ENCODE data around the gene THAP11. TPM values are rescaled to one million over a fixed set of nuclear protein-coding genes. Genes with fewer than 3 reads are reported as not detected.

Gene THAP11
- total RNA-seq, 1 donor from 2014 or later = 24.9 TPM

DNA sequence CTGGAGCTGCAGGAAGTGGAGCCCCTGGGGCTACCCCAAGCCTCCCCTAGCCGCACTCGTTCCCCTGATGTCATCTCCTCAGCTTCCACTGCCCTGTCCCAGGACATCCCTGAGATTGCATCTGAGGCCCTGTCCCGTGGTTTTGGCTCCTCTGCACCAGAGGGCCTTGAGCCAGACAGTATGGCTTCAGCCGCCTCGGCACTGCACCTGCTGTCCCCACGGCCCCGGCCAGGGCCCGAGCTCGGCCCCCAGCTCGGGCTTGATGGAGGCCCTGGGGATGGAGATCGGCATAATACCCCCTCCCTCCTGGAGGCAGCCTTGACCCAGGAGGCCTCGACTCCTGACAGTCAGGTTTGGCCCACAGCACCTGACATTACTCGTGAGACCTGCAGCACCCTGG lies 38.5 kb downstream of the THAP11 start:
- POLR2A ChIA-PET = no interaction called here
- DNase-seq = no peak
- H3K4me3 Mint-ChIP-seq = no peak overlapping the region
- peaks cover 88% of the 10 kb centered on the region for H3K36me3 Mint-ChIP-seq (ENCODE audit: low read depth)
- no peaks in the 10 kb centered on the region for H3K9me3 Mint-ChIP-seq
- H3K27me3 Mint-ChIP-seq = no peaks in the 10 kb centered on the region
- peaks cover 5% of the 10 kb centered on the region for H3K4me1 Mint-ChIP-seq
- CTCF ChIA-PET = no interaction called here
- intact Hi-C loops (cut with micrococcal nuclease) = no loop called here
- no peak overlapping the region for H3K27ac Mint-ChIP-seq
- TF ChIP-seq, protein P1, sequence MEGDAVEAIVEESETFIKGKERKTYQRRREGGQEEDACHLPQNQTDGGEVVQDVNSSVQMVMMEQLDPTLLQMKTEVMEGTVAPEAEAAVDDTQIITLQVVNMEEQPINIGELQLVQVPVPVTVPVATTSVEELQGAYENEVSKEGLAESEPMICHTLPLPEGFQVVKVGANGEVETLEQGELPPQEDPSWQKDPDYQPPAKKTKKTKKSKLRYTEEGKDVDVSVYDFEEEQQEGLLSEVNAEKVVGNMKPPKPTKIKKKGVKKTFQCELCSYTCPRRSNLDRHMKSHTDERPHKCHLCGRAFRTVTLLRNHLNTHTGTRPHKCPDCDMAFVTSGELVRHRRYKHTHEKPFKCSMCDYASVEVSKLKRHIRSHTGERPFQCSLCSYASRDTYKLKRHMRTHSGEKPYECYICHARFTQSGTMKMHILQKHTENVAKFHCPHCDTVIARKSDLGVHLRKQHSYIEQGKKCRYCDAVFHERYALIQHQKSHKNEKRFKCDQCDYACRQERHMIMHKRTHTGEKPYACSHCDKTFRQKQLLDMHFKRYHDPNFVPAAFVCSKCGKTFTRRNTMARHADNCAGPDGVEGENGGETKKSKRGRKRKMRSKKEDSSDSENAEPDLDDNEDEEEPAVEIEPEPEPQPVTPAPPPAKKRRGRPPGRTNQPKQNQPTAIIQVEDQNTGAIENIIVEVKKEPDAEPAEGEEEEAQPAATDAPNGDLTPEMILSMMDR (IDR thresholded peaks at IDR 0.05) = no peak
- ATAC-seq (ENCODE audit: low read depth) = no peak

DNA sequence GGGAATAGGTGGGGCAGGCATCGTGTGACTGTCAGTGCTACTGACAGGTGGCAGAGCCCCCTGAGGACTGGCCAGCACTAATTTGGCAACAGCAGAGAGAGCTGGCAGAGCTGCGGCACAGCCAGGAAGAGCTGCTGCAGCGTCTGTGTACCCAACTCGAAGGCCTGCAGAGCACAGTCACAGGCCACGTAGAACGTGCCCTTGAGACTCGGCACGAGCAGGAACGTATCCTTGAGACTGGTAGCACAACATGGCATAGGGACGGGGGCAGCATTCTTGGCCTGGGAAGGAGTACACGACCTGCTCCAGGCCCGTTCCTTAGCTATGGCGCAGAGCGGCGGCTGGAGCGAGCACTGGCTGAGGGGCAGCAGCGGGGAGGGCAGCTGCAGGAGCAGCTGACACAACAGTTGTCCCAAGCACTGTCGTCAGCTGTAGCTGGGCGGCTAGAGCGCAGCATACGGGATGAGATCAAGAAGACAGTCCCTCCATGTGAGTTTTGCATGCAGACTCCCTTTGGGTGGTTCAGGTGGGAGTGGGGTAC lies 39.6 kb downstream of the THAP11 start:
- CTCF ChIA-PET = interaction anchor here (1.2 to 5.8 kb wide), 2 partner anchors 16 to 159 kb away, joined by 3 to 79 read pairs; no protein-coding TSS in a partner anchor
- H3K27ac Mint-ChIP-seq = no peak overlapping the region
- no peaks in the 10 kb centered on the region for H3K27me3 Mint-ChIP-seq
- no peak overlapping the region for H3K4me3 Mint-ChIP-seq
- TF ChIP-seq, protein P1 (IDR thresholded peaks at IDR 0.05) = no peak
- H3K36me3 Mint-ChIP-seq (ENCODE audit: low read depth) = peaks cover 85% of the 10 kb centered on the region
- POLR2A ChIA-PET = interaction anchor here (0.5 kb wide), 1 partner anchor 16 kb away, joined by 3 read pairs; no protein-coding TSS in a partner anchor
- ATAC-seq (ENCODE audit: low read depth) (no peak), DNase-seq (no peak)
- intact Hi-C loops (cut with micrococcal nuclease) = no loop called here
- no peaks in the 10 kb centered on the region for H3K9me3 Mint-ChIP-seq
- H3K4me1 Mint-ChIP-seq = no peaks in the 10 kb centered on the region

DNA sequence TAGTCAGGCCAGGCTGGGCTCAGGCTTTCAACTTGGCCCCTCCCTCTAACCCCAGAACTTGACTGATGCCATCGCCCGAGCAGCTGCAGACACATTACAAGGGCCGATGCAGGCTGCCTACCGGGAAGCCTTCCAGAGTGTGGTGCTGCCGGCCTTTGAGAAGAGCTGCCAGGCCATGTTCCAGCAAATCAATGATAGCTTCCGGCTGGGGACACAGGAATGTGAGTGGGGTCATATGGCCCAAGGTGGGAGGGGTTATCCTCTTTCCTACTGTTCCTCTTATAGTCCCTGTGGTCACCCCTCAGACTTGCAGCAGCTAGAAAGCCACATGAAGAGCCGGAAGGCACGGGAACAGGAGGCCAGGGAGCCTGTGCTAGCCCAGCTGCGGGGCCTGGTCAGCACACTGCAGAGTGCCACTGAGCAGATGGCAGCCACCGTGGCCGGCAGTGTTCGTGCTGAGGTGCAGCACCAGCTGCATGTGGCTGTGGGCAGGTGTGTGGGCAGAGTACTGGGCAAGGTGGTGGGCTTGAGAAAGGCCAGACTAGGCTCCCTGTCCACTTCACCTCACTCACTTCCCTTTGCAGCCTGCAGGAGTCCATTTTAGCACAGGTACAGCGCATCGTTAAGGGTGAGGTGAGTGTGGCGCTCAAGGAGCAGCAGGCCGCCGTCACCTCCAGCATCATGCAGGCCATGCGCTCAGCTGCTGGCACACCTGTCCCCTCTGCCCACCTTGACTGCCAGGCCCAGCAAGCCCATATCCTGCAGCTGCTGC lies 40.4 kb downstream of the THAP11 start:
- CTCF ChIA-PET = interaction anchor here (0.7 to 5.8 kb wide), 13 partner anchors 8 to 346 kb away, joined by 3 to 79 read pairs (median 4); no protein-coding TSS in a partner anchor
- intact Hi-C loops (cut with micrococcal nuclease) = loop anchor here (1.0 kb wide), 5 partner anchors 46 to 347 kb away; no protein-coding TSS in a partner anchor
- H3K9me3 Mint-ChIP-seq = no peaks in the 10 kb centered on the region
- no peak overlapping the region for H3K27ac Mint-ChIP-seq
- DNase-seq (no peak), ATAC-seq (ENCODE audit: low read depth) (no peak)
- POLR2A ChIA-PET = interaction anchor here (0.6 kb wide), 1 partner anchor 44 kb away, joined by 4 read pairs; no protein-coding TSS in a partner anchor
- H3K27me3 Mint-ChIP-seq = no peaks in the 10 kb centered on the region
- no peak overlapping the region for H3K4me3 Mint-ChIP-seq
- no peaks in the 10 kb centered on the region for H3K4me1 Mint-ChIP-seq
- TF ChIP-seq, protein P1 (IDR thresholded peaks at IDR 0.05) = no peak
- H3K36me3 Mint-ChIP-seq (ENCODE audit: low read depth) = peaks cover 79% of the 10 kb centered on the region

DNA sequence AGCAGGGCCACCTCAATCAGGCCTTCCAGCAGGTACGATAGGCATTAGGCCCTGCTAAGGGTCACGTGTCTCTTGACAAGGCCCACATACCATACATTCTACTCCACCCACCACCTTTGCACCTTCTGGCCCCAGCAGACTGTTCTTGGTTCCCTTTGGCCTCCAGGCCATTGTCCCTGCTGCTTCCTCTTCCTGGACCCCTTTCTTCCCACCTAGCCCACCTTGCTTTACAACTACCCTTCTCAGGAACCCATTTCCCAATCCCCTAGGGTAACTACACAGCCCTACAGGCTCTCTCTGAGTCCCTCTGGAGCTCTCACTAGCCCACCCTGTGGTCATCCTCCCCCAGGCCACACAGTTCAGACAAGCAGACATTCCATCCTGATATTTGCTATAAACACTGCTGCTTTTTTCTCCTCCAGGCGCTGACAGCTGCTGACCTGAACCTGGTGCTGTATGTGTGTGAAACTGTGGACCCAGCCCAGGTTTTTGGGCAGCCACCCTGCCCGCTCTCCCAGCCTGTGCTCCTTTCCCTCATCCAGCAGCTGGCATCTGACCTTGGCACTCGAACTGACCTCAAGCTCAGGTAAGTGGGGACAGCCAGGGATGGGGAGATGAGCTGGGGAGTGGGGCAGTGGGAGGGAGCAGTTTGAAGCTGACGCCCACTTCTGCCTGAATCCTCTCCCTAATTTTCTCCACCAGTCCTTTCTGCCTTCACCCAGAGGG lies 41.2 kb downstream of the THAP11 start:
- TF ChIP-seq, protein P1 (IDR thresholded peaks at IDR 0.05) = no peak
- H3K4me3 Mint-ChIP-seq = no peak overlapping the region
- intact Hi-C loops (cut with micrococcal nuclease) = loop anchor here (1.0 kb wide), 5 partner anchors 45 to 346 kb away; no protein-coding TSS in a partner anchor
- no peak for ATAC-seq (ENCODE audit: low read depth)
- H3K9me3 Mint-ChIP-seq = no peaks in the 10 kb centered on the region
- no peak for DNase-seq
- no peaks in the 10 kb centered on the region for H3K4me1 Mint-ChIP-seq
- H3K36me3 Mint-ChIP-seq (ENCODE audit: low read depth) = peaks cover 72% of the 10 kb centered on the region
- H3K27me3 Mint-ChIP-seq = no peaks in the 10 kb centered on the region
- CTCF ChIA-PET = interaction anchor here (0.6 to 5.8 kb wide), 41 partner anchors 9 to 392 kb away, joined by 3 to 79 read pairs (median 4); no protein-coding TSS in a partner anchor
- POLR2A ChIA-PET = interaction anchor here (1.0 to 1.2 kb wide), 5 partner anchors 14 to 211 kb away, joined by 3 to 14 read pairs (median 3); no protein-coding TSS in a partner anchor
- no peak overlapping the region for H3K27ac Mint-ChIP-seq

Data from activated B cell treated with CpG ODN at 0.5 μM for 24 hours (primary cell).